Measurements from ENCODE around the gene UBXN6.
A peak's percentile ranks its signal among the peaks of the same experiment; 100 is the strongest.

Gene UBXN6

DNA sequence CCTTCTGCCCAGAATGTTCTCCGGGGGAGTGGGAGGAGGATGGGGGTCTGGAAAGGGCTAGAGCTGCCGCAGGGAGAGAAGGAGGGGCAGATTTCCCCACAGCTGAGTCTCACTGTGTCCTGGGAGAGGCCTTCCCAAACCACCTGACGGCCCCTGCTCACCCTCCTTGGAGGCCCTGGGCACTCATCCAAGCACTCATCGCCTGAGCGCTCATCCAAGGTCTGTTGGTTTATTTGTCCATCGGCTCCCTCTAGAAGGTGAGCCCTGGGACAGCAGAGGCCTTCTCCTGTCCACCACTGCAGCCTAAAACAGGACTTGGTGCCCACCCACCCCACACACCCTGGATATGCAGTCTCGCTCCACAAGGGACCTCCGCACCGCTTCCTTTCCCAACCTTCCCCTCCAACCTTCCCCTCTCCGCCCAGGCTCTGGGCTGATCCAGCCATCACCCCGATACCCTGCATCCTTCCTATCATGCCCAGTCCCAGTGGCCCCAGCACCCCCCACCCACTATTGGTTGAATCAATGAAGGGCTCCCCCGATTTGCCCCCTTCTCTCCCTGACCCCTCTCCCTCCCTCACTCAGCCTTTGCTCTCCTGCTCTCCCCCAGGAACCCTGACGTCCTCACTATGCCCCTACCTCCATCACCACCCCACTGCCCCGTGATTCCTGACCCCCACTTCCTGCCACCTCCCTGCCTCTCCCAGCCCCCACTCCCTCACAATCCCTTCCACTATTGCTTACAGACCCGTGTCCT lies 1.7 kb downstream of the UBXN6 start:
- DNase-seq, result peak; percentile 59

DNA sequence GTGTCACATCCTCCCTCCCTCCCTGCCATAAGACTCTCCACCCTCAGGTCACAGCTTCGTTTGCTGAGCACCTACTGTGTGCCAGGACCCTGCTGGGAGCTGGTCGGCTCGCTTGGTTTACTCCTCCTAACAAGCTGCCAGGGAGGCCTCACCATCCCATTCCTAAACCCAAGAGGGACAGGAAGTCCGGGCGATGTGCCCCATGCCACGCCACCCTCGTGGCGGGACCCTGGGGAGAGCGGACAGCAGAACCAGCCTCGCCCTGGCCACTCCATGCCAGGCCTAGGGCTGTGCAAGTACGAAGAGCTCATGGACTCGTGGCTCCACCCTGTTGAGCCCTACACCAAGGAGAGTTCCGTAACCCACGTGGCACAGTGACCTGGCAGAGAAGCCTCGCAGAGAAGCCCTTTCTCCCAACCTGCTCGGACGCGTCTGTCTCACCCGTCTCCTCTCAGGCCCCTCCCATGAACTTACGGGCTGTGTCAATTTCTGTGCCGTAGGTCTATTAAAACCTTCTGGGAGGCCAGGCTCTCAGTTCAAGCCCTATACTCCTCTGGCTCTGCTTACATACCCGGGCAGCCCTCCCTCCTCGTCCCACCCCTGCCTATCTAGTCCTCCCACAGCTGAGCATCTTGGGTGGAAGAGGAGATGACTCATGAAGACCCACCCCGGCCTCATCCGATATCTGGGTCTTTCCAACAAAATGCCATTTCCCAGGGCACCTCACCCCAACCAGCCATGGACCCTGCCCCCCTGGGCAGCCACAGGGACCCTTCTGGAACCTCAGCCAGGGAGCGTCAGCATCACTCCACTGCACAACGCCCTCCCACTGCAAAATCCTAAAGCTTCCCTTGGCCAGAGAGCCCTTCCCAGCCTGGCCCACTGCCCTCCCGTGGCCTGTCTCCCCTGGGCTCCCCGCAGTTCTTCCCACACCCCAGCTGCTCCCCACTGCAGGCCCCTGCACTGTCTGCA lies 2.6 kb downstream of the UBXN6 start:
- DNase-seq, result no peak

DNA sequence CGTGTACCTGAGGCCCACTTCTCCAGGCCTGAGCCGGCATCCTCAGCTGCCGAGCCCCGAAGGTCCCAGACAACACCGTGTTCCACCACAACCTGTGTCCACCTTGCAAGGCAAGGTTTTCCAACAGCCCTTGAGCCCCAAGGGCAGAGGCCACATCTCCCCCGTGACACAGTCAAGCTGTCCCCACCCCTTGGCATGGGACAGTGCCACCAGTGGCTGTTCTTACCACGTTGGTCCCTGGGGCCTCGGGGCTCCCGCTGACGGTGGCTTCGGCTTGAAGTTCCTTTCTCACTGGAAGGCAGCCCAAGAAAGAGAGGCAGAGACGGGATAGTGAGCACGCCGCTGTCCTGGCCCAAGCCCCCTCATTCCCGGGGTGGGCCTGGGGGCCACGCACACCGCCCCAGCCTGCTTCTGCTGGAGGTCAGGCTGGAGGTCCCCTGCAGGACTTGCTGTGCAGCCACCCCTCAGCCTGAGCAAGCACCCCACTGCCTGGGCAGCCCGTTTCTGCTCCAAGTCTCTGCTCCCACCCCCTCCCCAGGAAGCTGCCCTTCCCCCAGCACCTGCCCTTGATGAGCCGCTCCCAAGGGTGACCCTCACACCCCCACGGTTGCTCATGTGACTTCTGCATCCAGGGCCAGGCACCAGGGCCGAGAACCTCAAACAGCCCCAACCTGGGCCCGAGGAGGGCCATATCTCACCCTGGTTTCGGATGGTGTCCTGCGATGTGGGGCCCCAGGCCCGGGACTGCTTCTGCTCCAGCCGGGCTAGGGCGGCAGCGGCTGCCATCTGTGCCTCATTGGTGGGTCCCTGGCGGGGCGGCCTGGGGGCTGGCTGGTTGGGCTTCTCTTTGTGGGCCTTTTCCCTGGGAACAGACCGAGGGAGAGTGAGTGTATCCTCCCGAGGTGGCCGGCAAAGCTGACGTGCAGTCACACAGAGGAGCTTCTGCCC lies 4.1 kb downstream of the UBXN6 start:
- no peak for DNase-seq

DNA sequence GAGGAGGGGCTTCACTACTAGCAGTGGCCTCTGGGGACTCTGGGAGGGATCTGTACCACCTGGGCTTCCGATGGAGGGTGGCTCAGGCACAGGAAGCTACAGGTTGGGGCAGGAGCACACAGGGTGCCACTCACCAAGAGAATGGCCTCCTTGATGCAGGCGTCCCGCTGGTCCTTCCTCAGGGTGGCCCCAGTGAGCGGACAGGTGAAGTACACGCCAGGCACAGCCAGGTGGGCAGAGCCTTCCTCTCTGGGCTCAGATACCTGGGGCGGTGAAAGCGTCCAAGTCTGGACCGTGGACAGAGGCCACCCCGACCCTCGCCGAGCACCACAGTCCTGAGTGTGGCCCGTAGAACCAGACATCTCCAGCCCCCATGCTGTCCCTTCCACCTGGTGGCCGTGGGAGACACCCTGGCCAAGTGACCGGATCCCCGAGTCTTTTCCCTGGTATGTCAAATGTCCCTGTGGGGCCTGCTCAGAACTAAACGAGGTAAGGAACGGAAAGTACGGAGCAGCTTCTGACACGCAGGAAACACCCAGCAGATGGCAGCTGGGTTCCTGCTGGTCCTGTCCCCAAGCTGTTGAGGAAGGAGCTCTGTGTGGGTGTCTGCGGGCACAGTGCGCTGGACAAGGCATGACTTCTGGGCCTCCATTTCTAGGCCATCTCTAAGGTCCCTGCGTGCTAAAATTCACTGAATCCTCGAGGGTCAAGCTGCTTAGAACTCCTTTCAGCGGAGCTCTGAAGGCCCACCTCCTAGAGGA lies 5.2 kb downstream of the UBXN6 start:
- no peak for DNase-seq

DNA sequence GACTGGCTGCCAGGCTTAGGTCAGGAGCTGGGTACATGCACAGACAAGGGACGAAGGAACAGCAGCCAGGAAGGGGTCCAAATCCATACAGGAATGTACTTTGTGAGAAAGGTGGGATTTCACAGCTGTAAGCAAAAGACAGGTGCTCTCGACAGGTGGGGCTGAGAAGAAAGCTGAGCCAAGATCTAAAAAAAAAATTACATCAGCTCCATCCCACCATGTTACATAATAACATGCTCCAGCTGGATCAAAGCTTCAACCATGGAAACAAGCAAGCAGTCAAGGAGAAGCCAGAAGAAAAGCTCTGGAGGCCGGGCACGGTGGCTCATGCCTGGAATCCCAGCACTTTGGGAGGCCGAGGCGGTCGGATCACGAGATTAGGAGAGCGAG lies 8.0 kb downstream of the UBXN6 start:
- DNase-seq, result no peak

DNA sequence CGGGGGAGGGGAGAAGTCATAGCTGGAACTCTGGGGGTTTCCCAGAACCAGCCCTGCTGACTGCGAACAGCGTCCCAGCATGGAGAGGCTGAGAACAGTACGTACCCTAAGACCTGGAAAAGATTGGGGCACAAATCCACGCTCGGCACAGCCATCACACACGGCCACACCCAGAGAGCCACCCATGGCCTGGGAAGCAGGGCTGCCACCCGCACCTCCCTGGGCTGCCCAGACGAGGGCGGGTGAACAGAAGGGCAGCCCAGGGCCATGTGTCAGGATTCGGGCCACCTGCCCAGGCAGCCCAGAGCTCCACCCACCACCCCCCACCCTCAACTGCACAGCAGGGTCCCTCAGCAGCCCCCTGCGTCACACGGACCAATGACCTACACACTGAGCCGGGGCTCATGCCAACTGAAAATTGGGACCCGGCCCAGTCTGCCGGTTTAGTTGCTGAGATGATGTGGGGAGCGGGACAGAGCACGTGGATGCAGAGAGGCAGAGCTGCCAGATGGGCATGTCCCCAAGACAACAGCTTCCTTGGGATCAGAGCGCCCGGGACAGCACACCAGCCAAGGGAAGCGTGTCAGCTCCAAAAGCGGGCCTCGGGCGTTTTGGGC lies 8.5 kb downstream of the UBXN6 start:
- no peak for DNase-seq

DNA sequence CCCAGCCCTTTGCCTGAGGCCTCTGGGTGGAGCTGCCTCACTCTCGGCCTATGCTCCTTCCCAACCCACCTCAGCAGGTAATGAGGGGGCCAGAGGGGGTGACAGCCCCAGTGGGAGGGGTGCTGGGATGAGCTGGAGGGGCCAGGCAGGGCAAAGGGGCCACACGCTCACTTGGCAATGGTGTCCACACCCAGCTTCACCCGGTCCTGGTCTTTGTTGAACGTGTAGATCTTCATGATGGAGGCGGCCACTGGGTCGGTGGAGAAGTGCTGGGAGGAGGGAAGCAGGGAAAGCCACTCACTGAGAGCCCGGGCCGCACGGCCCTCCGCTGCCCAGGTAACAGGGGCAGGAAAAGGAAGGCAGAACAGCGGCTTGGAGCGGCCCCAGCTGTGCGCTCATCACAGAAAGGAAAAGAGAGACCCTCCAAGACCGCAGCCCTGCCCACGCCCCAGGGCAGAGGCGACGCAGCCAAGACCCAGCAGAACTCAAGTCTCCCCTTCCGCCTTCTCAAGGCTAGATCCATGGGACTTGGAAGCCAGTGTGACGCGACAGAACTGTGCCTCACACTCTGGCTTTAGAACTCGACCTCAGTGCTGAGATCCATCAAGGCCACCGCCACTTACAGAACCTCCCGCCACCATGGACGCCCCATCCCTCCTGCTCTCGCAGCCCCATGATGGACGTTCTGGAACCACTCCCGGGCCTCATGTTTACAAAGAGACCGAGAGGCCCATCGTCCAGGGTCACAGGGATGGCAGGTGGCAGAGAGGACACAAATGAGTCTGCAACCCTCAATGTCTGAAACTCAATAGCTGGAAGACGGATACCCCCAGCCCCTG lies 9.2 kb downstream of the UBXN6 start:
- DNase-seq, result no peak

DNA sequence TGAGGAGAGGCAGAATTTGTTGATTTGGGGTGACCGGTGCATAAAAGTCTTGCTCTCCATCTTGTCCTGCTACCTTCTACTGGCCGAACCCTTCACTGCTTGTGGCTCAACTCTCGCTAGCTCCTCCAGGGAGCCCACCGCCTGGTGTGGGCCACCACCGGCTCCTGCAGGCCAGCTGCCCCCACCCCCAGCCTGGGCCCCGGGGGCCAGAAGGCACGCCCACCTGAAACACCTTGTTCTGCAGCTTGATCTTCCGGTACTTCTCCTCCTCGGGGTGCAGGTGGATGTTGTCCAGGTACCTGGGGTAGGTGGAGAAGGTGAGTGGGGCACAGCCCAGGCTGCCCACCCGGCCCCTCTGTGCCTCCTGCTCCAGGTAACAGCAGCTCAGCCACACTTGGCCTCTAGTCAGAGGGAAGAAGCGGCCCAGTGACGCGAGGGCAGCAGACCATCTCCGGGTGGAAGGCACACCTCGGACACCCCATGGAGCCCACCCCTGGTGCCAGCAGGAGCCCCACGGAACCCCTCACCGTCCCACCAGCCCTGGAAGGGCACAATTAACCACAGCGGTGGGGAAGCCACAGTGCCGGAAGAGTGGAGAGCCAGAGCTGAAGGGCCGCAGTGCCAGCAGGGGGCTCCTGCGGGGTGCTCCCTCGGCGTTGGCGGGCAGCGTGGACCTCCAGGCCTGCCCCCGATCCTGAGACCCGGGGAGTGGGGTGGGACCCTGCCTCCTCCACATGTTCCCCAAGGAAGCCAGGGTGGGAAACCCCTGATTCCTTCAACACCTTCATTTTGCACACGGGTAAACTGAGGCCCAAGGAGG lies 10.1 kb downstream of the UBXN6 start:
- DNase-seq, result no peak

DNA sequence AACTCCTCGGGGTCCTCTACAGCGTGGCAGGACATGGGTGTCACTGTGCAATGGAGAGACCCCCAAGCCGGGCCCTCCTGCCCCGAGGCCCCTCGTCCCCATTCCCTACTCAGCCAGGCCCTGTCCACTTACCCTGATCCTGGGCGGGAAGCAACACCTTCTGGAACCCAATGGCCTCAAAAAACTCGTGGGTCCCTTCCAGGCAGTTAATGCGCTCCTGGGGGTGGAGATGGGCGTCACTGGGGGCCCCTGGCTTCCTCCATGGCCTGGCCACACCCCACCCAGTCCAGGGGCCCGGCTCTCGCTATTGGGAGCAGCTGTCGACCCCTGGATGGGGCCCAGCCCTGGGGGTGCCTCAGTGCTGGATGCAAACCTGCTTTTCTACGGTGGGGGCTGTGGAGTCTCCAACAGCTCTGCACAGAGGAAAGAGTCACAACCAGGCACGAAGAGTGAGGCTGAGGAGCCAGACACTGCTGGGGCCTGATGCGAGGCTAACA lies 10.8 kb downstream of the UBXN6 start:
- DNase-seq, result no peak

DNA sequence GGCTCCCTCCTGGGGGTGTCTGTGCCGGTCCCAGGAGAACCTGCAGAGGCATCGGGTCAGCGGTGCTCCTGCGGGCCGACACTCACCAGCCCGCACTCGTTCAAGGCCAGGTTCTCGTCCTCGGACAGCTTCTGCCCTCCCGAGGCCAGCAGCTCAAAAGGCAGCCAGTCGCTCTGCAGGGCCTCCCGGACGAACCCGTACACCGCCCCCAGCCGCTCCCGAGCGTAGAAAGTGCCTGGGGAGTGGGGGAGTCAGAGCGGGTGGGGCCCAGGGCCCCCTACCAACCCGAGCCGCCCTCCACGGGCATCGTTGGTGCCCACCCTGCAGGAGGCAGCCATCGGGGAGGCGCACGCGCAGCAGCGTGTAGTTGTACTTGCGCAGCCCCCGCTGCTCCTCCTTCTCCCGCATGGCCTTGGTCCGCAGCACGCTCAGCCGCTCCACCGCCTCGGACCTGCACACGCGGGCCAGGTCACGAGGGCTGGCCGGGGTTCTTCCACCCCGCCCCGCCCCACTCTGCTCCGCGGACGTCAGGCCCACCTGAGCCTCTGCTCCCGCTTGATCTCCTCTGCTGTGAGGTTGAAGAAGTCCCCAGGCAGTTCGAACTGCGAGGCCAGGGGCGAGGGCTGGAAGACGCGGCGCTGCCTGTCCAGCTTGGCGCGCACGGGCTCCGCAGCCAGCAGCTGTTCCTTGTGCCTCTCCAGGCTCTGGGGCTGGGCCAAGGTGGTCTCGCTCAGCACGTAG lies 11.5 kb downstream of the UBXN6 start:
- no peak for DNase-seq

DNA sequence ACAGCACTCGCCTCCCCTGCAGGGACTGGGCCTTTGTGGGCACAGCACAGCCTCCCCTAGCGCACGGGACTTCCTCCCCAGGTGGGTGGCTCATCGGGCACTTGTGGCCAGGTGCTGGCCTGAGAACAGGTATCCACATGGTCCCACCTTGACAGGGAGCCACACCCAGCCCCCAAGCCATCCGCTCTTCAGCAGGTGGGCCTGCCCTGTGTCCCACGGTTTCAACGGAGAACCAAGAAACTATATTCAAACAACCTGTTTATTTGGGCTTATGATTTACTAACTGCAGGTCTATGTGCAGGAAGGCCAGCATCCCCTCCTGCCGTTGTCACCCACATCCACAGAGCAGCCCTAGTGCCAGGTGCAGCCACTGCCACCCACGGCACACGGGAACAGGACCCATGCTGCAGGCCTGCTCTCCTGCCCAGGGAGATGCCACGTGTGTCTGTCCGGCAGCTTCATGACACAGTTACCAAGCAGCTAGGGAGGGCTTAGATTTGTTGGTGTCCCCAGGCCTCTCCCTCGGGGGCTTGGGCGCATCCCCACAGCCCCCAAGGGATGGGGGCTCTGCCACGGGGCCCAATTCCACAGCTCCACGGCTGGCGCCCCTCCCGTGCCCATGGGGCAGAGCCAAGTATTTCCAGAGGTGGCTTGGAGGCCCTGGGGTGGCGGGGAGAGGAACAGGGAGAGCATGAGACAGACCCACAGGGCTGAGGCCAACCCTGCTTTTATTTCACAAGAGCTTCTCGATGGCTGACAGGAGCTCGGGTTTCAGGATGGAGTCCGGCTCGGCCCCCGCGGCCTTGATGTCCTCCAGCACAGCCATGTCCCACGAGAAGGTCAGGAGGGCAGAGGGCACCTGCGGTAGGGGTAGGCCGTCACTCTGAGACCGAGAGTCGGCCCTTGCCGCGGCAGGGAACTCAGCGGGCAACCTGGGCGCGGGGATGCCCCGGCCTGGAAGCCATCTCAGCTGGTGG lies 12.5 kb downstream of the UBXN6 start:
- DNase-seq, result no peak

DNA sequence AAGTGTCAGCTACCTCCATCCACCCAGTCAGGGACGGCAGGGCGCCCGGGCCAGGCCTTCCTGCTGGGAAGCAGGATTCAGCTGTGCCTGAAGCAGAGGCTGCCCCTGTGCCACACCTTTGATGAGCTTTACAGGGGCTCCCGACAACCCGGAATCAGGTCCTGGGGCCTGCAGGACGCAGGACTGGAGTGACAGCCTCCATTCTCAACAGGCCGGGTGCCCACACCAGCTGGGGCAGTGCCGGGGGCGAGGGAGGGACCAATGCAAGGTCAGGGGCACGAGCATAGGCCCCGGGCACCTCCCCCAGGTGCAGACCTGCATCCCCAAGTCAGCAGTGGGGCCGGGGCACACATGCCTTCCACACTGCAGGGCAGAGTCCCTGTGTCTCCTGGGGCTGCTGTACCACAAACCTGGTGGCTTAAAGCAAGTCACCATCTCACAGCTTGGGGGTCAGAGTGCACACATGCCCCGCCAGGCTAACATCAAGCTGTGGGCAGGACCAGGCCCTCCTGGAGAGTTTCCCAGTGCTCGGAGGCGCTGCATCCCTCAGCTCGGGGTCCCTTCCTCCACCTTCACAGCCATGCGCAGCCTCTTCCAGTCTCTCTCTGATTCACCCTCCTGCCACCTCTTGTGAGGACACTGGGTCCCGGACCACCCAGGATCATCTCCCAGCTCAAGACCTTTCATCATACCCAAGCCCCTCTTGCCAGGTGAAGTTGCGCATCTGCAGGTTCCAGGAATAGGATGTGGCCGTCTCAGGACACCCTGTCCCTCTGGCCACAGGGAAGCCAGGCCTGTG lies 13.4 kb downstream of the UBXN6 start:
- no peak for DNase-seq

DNA sequence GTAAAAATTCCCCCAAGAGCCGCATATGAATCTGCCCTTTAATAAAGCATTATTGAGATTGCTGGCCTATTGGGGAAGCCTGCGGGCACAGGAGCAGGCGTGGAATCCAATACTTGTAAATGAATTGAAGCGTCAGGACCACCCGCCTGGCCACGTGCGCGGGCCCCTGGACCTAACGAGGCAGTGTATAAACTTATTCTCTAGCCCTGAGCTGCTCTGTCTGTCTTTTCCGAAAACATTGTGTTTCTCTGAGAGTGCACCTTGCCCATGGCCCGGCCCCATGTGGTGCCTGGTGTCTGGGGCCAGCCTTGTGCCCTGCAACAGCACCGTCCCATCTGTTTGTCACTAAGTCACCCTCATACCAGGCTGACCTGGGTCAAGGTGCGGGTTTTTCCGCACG lies 14.4 kb downstream of the UBXN6 start:
- no peak for DNase-seq

DNA sequence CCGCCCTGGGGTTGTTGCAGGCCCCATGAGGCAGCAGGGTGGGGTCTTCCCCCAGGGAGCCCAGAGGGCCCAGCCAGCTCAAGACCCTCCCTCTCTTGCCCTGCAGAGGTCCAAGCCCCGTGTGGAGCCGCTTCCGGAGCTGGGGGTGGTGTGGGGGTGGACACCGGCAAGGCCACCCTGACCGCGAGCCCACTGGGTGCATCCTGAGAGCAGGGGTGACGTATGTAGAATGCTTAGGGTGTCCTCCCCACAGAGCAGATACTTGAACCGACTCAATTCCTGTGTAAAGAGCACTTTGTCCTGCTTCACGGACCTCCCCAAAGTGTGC lies 14.8 kb downstream of the UBXN6 start:
- DNase-seq, result no peak

DNA sequence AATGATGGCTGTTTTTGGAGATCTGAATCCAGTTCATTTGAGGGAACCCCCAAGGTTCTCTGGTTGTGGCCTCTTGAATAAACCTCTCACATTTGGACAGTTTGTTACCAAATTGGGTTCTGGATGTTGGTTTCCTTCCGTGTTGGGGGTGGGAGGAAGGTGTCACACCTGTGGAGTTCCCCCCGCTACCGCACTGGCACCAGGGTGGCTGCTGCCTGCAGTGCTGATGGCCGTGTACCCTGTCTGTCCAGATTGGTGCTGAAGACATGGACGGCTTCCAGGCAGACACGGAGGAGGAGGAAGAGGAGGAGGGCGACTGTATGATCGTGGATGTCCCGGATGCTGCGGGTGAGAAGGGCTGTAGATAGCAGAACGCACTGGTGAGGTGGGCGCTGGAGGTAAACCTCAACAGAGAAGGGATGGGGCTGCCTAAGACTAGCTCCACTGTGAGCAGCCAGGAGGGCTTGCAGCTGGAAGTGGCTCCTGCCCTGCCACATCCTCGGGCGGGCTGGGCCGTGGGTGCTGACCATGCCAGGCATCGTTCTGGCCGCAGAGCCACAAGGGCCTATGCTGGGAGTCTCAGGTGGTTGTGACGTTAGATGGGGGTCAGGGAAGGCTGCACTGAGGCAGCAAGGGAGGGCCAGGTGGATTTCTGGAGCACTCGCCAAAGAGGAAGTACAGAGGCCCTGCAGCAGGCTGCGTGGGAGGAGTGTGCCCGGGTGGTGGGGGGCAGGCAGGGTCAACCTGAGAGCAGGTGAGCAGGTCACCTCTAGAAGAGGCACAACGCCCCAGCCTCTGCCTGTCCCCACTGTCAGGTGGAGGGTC lies 15.4 kb downstream of the UBXN6 start:
- no peak for DNase-seq

DNA sequence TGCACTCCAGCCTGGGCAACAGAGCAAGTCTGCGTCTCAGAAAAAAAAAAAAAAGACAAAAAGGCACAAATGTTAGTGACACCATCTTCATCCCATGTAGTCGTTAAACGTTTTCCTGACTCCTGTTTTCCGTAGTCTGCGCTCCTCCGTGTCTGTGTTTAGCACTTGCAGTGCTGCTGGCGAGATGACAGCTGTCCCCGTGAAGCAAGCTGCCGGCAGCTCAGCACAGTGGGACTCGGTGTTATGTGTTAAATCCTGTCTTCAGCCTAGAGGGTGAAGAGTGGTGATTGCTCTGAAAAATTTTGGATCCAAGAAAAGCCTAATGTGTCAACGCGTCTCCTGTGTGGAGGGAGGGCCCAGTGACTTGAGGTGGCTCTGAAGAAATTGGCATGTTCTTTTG lies 18.4 kb downstream of the UBXN6 start:
- no peak for DNase-seq

Data from NCI-H82 (cell line).